KBM-7 (cell line): ENCODE measurements around the gene UMAD1.

Experiments
- DNase-seq: peaks from one replicate; pipeline ENCODE4 v3.0.0-alpha.2; 2015
- in situ Hi-C: fragments of 300-500 bp; cut with MboI; formaldehyde crosslinking; loops from 2 replicates; pipeline ENCODE4 v1.14.3; 2020; ENCODE audit warnings: low sequenced_read_pairs, low pct_unique_long_range_greater_than_20kb, mixed read lengths

The UMAD1 gene

GRCh38 chr7:7707246-7707645 lies 66.7 kb downstream of the UMAD1 start:
- in situ Hi-C loops, result no loop called here

DNA sequence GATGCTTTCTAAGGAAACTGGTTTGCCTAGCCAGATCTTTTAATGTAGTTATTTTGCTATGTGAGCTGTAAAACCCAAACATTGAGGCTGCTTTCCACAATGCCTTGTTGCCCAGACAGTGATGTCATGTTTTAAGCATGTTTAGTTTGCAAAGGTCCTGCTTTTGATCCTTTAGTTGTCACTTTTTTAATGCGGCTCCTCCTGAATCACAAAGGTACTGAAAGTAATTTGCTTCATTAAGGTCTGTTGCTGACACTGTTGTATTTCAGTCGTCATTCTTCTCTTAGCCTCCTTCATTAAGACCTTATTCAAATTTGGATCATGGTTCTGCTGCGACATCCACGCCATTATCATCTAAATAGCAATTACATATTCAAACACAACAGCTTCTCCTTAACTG lies 67.3 kb downstream of the UMAD1 start:
- DNase-seq, result no peak
- in situ Hi-C loops, result no loop called here

More at GRCh38 chr7:7707246-7707645, 66.7 kb downstream of the UMAD1 start:
- DNase-seq, result no peak

DNA sequence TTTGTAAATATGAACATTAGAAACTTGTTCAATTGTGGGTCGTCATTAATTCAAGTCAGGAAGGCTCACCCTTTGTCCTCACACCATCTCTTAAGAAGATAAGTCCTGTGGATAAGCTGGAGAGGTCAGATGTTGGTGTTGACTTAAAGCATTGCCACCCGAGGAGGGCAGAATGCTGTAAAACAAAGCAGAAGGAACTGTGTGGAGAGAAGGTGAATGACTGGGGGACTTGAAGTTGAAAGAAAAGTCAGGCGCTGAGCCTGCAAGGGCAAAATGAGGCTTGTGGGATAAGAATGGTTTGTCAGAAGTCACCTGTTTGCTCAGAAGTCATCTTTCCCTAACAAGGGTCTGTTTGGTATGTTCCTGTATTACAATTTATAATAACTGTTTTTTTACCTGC lies 68.7 kb downstream of the UMAD1 start:
- in situ Hi-C loops, result no loop called here
- DNase-seq, result no peak

GRCh38 chr7:7710469-7710868 lies 69.9 kb downstream of the UMAD1 start:
- in situ Hi-C loops, result no loop called here
- DNase-seq, result no peak

DNA sequence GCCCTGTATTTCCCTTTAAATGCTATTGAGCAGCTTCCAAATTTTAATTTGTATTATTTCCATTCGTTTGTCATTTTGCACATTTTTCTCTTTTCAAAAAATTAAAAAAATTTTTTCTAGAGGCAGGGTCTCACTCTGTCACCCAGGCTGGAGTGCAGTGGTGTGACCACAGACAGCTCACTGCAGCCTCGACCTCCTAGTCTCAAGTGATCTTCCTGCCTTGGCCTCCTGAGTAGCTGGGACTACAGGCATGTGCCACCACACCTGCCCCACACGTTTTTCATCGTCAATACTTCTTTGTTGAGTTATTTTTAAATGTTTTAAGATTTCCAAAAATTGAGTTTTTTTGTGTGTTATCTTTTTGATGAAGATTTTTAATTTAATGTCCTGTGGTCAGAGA lies 73.2 kb downstream of the UMAD1 start:
- in situ Hi-C loops, result no loop called here
- no peak for DNase-seq

DNA sequence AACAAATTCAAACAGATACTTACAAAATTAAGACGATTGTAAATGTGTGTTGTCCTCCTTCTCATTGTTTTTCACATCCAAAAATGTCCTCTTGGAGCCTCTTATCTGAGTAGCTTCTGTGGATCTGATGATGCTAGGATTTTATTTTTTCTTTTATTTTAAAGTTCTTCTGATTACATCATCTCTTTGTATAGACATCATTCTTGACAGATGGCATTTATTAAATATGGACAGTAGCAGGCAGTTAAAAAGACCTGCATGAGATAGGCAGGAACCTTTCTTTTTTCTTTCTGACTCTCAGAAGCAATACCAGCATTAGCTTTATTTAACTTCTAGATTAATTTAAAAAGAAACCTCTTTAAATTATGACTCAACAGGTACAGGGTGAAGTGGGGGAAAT lies 77.9 kb downstream of the UMAD1 start, which contains the start of gene RPA3:
Gene RPA3 (minus strand): TSS at position 116 of the 400 bp plus-strand sequence. CDS start 78,189 bp downstream, outside the sequence.
- in situ Hi-C loops, result no loop called here
- no peak for DNase-seq

DNA sequence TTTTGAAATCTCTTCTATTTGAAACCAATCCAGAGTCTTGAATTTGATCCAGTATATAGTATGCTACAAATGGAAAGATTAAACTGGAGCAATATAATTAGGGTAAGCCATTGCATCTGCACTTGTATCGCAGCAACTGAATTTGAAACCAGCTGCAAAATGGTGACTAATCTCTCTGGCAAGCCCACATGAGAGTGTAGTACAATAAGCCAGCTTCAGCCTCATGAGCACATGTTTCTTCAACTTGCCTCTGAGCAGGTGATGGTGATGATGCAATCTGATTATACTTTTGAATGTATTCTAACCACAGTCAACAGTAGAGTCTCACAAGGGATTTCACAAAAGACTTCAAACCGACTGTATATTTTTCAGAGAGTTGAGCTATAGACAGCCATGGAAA lies 78.7 kb downstream of the UMAD1 start:
- peak; percentile 18 for DNase-seq
- in situ Hi-C loops, result no loop called here

DNA sequence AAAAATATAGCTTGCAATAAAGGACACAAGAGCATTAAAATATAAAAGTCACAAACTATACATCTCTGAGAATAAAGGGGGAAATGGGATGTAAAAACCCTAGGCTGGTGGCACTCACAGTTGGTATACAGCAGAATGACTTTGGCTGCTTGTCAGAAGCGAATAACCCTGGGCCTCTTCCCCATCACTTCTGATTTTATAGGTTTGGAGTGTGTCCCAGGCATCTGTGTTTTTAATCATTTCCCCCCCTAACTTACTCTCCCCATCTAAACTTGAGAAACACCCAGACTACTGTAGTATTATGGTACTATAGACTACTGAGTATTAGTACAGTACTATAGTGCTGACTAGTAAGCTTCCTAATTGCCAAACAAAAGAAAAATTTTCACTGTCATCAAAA lies 79.6 kb downstream of the UMAD1 start:
- in situ Hi-C loops, result no loop called here
- no peak for DNase-seq

GRCh38 chr7:7720750-7721621 lies 80.4 kb downstream of the UMAD1 start:
- DNase-seq, result no peak
- in situ Hi-C loops, result no loop called here

DNA sequence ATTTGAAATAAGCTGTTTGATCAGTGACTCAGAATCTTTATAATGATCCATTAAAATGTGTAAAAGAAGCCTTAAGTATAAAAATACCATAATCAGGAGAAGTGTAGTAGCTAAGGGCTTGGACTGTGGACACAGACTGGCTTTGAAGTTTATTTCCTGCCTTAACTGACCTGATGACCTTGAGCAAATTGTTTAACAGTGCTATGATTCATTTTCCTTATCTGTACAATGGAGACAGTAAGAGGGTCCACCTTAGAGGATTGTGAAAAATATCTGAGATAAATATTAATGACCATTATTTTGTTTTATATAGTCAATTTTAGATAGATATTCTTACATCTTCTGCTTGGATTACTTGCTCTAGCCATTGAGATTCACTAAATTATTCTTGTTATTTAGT lies 91.2 kb downstream of the UMAD1 start:
- DNase-seq, result no peak
- in situ Hi-C loops, result no loop called here

GRCh38 chr7:7732621-7733281 lies 92.2 kb downstream of the UMAD1 start:
- DNase-seq, result no peak
- in situ Hi-C loops, result no loop called here

GRCh38 chr7:7736671-7737070 lies 96.1 kb downstream of the UMAD1 start:
- in situ Hi-C loops, result no loop called here
- no peak for DNase-seq

GRCh38 chr7:7737674-7738073 lies 97.1 kb downstream of the UMAD1 start:
- DNase-seq, result no peak
- in situ Hi-C loops, result no loop called here

DNA sequence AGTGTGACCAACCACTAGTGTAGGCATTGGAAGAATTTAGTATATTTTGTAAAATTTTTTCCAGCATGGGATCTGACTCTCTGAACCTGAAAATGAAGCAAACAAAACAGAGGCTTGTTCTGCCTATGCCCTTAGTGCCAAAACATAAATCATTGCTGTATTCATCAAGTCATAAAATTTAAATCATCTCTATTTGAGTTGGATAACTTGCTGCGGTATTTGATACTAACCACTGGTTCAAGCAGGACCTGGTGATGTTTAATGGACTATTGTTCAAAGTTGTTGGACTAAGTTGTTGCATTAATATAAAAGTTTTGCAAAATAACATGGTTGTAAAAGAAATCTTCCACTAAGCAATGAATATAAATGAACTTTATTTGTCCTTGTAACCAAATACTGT lies 97.6 kb downstream of the UMAD1 start:
- in situ Hi-C loops, result no loop called here
- no peak for DNase-seq

- in situ Hi-C loops, result no loop called here
- DNase-seq, result no peak
Observed at GRCh38 chr7:7738622-7739021, 98.1 kb downstream of the UMAD1 start.

DNA sequence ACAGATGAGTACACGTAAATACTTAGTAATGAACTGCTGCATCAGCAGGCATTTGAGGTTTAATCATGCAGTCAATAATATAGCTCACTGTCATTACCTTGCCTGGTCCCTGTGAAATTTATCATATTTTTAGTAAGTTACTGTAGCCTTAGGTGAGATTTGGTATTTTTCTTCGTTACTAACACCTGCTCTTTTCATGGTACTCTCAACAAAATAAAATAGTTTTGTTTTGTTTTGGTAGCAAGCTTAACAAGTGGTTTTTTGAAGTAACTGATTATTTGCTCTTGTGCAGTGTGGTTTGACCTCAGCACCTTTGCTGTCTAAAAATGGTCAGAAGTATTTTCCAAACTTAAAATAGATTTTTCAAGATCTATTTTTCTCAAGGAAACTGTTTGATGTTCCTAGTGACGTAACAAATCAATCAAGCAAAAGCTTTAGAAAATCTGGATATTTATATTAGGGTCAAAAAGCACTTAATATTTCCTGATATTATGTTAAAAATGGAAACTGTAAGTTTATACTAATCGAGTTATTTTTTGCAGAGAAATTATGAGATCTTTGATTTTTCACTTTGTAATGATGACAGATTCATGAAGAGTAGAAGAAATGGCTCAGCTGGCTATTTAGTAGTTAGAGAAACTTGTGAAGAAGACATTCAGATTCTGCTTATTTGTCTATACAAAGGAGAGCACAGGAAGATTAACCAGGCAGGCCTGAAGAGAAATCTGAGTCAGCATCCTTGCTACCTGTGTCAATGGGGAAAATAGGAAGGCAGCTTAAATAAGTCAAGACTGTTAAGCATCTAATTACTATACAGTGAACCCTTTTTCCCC lies 98.9 kb downstream of the UMAD1 start:
- in situ Hi-C loops, result no loop called here
- no peak for DNase-seq

- no peak for DNase-seq
- in situ Hi-C loops, result no loop called here
Observed at GRCh38 chr7:7740037-7740355, 99.4 kb downstream of the UMAD1 start.

DNA sequence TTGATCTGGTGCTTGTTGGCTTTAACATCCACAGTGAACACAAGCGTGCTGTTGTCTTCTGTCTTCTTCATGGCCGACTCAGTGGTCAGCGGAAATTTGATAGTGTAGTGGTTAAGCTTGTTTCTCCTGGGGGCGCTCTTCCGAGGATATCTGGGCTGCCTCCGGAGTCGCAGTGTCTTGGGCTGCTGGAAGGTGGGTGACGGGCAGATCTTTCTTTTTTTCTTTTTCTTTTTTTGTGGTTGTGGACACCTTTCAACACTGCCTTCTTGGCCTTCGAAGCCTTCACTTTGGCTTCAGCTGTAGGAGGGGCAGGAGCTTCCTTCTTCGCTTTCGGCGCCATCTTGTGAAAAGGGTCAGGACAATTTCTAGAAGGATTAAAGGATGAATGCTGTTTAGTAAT lies 101.7 kb downstream of the UMAD1 start:
- no peak for DNase-seq
- in situ Hi-C loops, result no loop called here

GRCh38 chr7:7745258-7745657 lies 104.7 kb downstream of the UMAD1 start:
- no peak for DNase-seq
- in situ Hi-C loops, result no loop called here

GRCh38 chr7:7745966-7746365 lies 105.4 kb downstream of the UMAD1 start:
- in situ Hi-C loops, result no loop called here
- DNase-seq, result no peak
